GM13976 (cell line): ENCODE results near the gene R3HDM2.
"Not testable (repeated sequence)": the region's sequence is repeated elsewhere in the genome, so short reads cannot be mapped to it uniquely, and the experiment has no call there.

Source experiments
- DNase-seq: peaks from one replicate; pipeline ENCODE4 v3.0.0; 2012; ENCODE audit warnings: low spot score
- CTCF ChIP-seq: IDR thresholded peaks from 2 replicates; pipeline ENCODE4 v1.5.1; 2012; ENCODE audit warnings: borderline replicate concordance, mild to moderate bottlenecking; ENCODE audit not compliant: insufficient read depth; ENCODE audit errors: extremely low read depth, missing control alignments, control extremely low read depth
- in situ Hi-C: fragments of 300-500 bp; cut with MboI; formaldehyde crosslinking; loops from one replicate; pipeline ENCODE4 v1.12.0; 2022; ENCODE audit warnings: low sequenced_read_pairs, mixed read lengths, inconsistent platforms; ENCODE audit not compliant: unreplicated experiment

The R3HDM2 gene

GRCh38 chr12:57420482-57420881 lies 10.4 kb downstream of the R3HDM2 start:
- no peak for TF ChIP-seq CTCF
- DNase-seq, result no peak
- in situ Hi-C loops, result no loop called here

- no peak for TF ChIP-seq CTCF
- in situ Hi-C loops, result no loop called here
- DNase-seq, result no peak
These were observed 11.3 kb downstream of the R3HDM2 start for GRCh38 chr12:57419495-57419894.

- in situ Hi-C loops, result no loop called here
- no peak for DNase-seq
- no peak for TF ChIP-seq CTCF
These were observed 12.6 kb downstream of the R3HDM2 start for GRCh38 chr12:57418255-57418654.

- TF ChIP-seq CTCF, result no peak
- in situ Hi-C loops, result no loop called here
- no peak for DNase-seq
These were observed 14.5 kb downstream of the R3HDM2 start for GRCh38 chr12:57416039-57416996.

GRCh38 chr12:57415088-57415487 lies 15.8 kb downstream of the R3HDM2 start:
- DNase-seq, result no peak
- TF ChIP-seq CTCF, result no peak
- in situ Hi-C loops, result no loop called here

GRCh38 chr12:57414160-57414559 lies 16.7 kb downstream of the R3HDM2 start:
- DNase-seq, in situ Hi-C loops: not testable (repeated sequence)

- no peak for TF ChIP-seq CTCF
- DNase-seq, result no peak
- in situ Hi-C loops, result no loop called here
These were observed 20.3 kb downstream of the R3HDM2 start for GRCh38 chr12:57410534-57410933.
